Stimulated activated naive CD8-positive, alpha-beta T cell treated with anti-CD3 and anti-CD28 coated beads, Interleukin-15, Interleukin-2, amounts not matched to agents 100 U/mL and 50 U/mL, for 24 hours (primary cell): Measurements from ENCODE around the gene TNFRSF14.

Experiments
- ATAC-seq: fragments of 150-1000 bp; cut with Tn5 transposase; one replicate; pipeline ENCODE4 v1.10.0; 2021
- DNase-seq: peaks from one replicate; pipeline ENCODE4 v3.0.0; 2021

The TNFRSF14 gene

DNA sequence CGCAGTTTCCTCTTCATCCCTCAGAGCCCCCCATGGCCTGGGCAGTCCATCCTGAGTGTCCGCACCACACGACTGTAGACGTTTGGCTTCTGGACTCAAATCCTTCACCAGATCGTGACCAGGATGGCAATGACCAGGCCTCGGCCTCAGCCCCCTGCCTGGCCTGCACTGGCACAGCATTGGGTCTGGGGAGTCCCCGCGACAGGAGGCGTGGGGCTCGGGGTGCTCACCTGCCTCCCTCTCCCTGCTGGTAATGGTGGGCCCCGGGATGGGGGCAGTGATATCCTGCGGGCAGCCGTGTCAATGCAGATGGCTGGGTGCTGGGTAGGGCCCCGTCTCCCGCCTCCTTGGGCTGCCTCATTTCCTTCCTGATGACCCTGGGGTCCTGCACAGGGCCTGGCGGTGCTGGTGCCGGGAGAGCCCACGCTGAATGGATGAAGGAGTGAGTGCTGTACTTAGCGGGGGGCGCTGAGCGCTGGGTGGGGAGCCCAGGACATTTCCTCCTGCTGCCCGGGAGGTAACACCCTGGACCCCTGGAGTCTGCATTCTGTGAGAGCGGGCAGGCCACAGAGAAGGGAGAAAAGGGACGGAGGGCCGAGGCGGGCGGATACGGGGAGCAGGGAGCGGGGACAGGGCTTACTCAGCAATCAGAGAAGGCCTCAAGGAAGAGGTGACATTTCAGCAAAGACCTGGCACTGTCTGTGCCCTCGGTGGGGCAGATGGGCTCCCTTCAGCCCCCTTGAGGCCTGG, 2.1 kb upstream of the TNFRSF14 start:
- ATAC-seq: no peak
- DNase-seq: no peak

DNA sequence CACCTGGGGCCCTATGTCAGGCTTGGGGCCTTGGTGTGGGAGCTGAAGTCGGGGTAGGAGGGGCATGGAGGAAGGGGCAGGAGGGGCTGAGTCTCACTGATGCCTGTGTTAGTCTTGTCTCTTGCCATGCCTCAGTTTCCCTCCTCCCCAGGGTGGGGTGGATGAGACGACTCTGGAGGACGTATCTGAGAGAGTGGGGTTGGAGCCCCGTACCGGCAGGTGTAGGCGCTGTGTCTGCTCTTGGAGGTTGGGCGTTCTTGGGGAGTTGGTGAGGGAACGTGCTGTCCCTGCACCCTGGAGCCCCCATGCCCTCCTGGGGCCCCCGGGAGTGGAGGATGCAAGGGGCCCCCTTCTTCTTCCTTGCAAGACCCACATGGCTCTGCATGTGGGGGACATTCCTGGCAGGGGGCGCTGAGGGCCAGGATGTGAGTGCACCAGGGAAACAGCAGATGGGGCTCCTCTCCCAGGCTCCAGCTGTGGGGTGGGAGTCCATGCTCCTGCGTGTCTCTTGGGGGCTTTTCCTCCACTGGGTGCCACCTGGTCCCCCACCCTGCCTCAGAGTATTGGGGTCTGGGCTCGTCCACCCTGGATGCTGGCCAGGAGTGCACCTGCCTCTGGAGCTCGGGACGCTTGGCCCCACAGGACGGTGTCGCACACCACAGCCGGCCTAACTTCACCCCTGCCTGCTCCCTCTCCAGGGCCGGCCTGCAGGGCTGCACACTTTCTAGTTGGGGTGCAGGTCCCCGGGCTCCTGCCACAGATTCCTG, 1.4 kb upstream of the TNFRSF14 start:
- peak; percentile 75 for DNase-seq
- no peak for ATAC-seq

DNA sequence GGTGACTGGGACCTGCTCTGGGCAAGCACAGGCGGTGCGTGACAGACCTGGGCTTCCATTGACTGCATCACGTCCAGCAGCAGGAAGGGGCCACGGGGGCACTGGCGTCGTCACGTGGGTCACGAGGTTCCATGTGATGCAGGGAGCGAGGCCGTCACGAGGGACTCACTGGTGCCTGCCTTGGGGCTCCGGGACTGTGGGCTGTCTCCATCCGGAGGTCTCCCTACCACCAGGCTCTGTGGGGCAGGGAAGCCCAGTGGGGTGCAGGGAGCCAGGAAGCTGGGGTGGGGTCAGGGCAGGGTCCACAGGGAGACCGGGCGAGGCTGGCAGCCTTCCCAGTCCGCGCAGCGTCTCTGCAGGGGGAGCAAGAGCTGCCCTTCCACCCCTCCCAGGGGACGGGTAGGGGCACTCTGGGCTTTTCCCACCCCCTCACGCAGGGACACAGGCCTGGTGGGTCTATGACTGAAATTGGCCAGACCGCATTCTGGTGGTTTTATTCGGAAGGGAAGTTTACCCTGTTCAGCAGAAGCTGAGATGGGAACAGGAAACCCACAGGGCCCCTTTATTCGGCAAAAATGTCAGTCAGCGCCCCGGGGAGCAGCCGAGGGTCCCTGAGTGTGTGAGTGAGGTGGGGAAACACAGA, 416 bp upstream of the TNFRSF14 start:
- DNase-seq (peak; percentile 88), ATAC-seq (peak; percentile 71)

DNA sequence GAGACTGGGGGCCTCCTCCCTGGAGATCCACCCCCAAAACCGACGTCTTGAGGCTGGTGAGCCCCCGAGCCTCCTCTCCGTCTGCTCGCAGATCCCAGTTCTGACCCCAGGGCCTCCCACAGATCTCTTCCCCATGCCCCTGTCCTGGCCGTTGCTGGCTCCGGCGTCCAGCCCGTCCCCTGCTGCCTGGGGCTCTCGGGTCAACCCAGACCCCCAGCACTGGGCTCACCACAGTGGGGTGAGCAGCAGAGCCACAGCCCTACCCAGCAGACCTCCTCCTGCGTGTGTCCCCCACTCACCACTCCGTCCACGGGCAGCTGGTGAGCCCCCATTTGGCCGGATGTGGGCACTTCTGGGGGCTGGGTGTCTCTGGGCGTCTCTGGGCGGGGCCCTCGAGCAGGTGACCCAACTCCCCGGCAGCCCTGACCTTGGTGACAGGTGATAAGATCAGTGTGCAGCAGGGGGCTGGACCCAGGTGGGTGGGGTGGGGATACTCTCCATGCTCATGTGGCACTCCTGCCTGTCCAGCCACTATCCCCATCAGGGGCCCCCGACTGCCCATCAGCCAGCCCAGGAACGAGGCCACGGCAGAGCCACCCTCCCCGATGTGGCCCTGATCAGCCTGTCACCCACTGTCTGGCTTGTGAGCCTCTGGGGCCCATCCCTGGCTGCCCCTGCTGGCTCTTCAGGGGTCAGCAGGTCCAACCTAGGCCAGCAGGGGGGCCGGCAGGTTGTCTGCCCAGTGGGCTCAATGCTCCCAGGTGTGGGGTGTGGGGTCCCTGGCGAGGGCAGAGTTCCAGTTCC, 709 bp downstream of the TNFRSF14 start:
- ATAC-seq (no peak), DNase-seq (peak; percentile 63)

DNA sequence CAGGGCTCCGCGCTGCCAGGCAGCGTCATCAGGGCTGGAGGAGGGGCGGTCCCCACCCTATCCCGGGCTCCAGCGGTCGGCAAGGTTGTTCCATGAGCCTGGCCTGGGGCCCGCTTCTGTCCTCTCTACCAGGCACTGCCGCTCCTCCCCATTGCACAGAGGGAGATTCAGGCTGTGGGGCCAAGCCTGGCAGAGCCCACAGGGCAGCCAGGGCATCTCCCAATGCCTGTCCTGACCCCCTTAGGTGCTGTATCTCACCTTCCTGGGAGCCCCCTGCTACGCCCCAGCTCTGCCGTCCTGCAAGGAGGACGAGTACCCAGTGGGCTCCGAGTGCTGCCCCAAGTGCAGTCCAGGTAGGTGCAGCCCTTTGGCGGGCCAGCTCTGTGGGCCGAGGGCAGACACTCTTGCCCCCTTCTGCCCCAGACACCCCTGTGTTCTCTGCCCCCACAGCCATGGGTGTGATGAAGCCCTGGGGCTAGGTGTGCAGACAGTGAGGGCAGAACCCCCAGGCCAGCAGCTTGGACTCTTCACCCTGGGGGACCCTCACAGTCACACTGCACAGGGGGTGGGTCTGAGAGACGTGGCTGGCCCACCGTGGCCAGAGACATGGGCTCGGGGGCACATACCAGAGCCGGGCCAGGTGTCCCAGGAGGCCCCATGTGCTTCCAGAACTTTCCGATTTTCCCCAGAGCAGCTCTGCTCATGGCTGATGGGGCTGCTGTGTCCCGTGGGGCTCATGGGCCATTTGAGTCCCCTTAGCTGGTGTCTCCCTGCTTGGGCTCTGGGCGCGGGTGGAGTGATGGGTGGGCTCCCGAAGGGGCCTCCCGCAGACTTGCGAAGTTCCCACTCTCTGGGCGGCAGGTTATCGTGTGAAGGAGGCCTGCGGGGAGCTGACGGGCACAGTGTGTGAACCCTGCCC, 1.6 kb downstream of the TNFRSF14 start:
- no peak for ATAC-seq
- no peak for DNase-seq

DNA sequence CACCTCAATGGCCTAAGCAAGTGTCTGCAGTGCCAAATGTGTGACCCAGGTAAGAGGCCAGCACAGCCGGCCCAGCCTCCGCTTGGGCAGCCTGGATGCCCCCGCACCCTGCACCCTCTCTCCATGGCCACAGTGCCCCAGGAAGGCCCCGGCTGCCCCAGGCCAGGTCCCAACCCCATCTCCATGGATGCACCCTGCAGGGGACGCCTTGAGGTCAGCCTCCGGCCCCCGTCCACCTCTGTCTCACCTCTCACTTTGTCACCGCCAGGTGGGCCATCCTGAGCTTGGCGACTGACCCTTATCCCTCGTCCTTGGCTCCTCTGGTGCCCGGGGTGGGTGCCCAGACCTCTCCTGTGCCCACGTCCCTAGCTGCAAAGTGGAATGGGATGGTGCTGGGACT, 2.2 kb downstream of the TNFRSF14 start:
- ATAC-seq (no peak), DNase-seq (no peak)

DNA sequence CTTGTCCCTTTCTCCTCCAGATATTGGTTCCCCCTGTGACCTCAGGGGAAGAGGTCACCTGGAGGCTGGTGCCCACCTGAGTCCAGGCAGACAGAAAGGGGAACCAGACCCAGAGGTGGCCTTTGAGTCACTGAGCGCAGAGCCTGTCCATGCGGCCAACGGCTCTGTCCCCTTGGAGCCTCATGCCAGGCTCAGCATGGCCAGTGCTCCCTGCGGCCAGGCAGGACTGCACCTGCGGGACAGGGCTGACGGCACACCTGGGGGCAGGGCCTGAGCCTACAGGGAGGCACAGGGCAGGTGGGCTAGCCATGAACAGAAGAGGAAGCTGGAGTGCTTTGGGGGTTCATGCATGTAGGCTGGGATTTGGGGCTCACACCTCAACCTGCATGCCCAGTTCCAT, 2.7 kb downstream of the TNFRSF14 start:
- no peak for ATAC-seq
- DNase-seq: no peak

DNA sequence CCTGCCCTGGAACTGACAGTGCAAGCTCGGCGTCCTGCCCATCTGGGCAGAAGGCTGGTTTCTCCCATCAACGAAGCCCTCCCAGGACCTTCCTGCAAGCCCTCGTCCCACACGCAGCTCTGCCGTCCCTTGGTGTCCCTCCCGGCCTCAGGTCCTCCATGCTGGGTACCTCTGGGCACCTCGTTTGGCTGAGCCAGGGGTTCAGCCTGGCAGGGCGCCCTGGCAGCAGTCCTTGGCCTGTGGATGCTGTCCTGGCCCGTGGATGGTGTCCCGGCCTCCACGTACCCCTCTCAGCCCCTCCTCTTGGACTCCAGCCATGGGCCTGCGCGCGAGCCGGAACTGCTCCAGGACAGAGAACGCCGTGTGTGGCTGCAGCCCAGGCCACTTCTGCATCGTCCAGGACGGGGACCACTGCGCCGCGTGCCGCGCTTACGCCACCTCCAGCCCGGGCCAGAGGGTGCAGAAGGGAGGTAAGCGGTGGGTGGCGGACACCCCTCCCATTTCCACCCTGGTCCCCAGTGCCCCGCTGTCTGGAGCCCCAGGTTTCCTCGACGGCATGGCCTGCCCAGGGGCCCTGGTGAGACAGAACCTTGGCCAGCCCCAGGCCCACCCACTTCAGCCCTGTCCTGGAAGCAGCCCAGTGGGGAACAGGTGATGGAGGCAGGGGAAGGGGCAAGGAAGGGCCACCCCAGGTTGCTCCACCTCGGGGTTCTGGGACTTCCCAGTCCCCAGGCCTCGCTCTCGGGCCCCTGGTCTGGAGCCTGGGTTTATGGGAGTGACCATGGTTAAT, 3.5 kb downstream of the TNFRSF14 start:
- DNase-seq (no peak), ATAC-seq (no peak)

DNA sequence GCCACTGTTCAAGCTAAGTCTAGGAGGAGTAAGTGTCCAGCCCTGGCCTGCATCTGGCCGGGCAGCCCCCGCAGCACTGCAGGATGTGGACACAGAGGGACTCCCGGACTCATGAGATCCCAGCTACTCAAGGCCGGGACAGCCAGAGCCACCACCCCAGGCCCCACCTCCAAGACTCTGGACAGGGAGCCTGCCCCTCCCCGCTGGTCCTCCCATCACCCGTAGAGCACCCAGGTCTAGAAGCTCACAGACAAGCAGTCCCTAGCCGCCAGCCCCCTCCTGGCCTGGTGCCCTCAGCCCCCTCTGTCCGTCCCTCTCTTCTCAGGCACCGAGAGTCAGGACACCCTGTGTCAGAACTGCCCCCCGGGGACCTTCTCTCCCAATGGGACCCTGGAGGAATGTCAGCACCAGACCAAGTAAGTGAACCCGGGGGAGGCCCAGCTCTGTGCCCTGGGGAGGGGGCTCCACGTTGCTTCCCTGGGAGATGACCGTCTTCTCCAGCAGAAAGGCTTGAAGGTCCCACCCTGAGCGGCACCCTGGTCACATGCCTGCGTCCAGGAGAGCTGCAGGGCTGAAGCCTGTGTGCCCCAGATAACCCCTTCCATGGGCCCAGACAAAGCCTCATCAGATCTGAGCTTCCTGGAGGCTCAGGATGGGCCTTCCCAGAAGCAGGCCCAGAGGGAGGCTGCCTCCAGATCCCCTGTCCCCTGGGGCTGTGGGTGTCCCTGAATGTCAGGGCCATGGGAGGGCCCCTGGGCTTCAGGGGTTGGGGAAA, 4.3 kb downstream of the TNFRSF14 start:
- DNase-seq (no peak), ATAC-seq (no peak)

DNA sequence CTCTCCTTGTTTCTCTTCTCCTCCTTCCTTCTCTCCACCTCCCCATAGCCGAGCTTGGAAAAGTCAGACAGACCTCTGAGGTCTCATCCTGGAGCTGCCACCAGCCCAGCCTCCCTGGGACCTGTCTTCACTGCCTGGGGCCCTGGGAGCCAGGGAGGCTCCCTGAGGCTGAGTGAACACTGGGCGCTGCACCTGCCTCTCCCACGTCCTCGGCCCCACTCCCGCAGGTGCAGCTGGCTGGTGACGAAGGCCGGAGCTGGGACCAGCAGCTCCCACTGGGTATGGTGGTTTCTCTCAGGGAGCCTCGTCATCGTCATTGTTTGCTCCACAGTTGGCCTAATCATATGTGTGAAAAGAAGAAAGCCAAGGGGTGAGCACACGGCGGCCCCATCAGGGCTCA, 5.3 kb downstream of the TNFRSF14 start:
- ATAC-seq (no peak), DNase-seq (no peak)

DNA sequence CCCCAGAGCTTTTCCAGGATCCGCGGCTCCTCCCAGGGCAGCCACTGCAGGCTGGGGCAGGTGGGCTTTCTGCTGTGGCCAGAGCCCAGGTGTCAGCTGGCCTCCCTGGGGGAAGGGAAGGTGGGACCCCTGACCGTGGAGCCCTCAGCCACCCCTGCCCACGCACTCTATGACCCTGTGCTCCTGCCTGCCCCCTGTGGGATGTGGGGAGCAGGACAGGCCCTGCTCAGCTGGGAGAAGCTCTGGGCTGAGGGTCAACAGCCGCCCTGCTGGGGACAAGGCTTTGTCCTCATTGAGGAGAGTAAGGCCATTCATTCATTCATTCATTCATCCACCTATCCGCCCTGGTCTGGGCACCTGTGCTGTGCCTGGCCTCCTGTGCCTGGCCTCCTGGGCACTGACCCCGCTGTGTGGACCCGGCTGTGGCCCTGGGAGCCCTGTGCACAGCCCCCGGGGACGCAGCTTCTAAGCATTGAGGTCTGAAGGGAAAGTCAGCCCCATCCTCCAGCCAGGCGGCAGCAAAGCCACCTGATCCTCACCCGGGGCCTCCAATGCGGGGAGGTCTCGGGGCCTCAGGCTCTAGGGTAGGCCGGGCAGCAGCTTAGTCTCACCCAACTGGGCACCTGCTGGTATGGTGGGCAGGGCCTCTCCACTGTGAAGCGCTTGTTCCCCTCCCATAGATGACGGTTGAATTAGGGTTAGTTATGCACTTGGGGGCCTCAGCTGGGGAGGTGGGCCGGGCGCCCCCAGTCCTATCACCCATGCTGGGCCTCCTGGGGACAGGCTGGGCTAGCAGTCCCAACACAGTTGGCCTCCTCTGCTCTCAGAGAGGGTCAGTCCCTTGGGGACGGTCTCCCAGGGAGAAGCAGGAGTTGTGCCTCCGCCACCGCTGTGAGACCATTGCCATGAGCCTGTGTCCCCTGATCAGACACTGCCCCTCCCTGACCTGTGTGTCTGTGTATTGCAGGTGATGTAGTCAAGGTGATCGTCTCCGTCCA, 6.0 kb downstream of the TNFRSF14 start:
- DNase-seq (peak; percentile 60), ATAC-seq (no peak)

DNA sequence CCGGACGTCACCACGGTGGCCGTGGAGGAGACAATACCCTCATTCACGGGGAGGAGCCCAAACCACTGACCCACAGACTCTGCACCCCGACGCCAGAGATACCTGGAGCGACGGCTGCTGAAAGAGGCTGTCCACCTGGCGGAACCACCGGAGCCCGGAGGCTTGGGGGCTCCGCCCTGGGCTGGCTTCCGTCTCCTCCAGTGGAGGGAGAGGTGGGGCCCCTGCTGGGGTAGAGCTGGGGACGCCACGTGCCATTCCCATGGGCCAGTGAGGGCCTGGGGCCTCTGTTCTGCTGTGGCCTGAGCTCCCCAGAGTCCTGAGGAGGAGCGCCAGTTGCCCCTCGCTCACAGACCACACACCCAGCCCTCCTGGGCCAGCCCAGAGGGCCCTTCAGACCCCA, 7.0 kb downstream of the TNFRSF14 start:
- no peak for ATAC-seq
- no peak for DNase-seq

DNA sequence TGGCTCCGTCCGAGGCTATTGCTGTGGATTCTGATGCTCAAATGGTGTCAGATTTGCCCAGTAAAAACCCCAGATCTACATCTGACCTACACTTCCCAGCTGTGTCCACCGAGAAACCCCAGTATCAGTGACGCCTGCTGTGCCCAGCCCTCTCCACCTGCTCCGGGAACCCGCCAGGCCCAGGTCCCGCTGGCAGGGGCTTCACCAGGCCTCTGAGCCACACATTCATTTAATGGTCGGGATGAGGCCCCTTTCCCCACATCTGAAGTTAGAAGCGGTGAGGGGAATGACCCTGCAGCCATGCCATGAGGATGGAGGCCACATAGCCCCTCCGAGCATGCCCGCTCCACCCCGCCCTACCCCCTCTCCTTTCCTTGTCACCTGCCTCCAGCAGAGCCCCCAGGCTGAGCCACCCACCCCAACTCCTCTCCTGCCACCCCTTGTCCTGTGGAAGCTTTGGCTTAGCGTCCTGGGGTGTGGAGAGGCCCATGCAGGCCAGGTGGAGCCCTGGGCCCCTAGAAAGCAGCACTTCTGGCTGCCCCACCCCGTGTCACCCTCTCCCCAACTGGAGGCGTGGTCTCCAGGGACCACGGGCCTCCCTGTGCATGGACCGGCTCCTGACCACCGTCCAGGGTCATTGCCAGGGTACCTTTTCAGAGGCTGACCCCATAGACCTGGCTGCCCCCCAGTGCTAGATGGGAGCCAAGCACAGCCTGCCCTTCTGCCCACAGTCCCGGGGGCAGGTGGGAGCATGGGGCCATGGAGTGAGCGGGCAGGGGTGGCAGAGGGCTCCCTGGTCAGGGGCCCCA, 8.0 kb downstream of the TNFRSF14 start:
- DNase-seq (no peak), ATAC-seq (no peak)

DNA sequence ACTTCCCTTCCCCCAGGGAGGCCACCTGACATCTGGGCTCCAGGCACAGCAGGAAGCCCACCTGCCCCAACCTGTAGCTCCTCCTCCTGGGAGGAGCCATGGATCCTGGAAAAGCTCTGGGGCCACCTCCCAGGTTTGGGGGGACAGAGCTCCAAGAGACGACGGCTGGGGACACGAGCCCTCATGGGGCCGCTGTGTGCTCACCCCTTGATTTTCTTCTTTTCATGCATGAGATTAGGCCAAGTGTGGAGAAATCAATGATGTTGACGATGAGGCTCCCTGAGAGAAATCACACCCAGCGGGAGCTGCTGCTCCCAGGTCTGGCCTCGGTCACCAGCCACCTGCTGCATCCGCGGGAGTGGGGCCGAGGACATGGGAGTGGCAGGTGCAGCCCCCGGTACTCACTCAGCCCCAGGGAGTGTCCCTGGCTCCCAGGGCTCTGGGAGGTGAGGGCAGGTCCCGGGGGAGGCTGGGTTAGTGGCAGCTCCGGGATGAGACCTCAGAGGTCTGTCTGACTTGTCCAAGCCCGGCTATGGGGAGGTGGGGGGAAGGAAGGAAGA, 8.7 kb downstream of the TNFRSF14 start:
- ATAC-seq (no peak), DNase-seq (no peak)

DNA sequence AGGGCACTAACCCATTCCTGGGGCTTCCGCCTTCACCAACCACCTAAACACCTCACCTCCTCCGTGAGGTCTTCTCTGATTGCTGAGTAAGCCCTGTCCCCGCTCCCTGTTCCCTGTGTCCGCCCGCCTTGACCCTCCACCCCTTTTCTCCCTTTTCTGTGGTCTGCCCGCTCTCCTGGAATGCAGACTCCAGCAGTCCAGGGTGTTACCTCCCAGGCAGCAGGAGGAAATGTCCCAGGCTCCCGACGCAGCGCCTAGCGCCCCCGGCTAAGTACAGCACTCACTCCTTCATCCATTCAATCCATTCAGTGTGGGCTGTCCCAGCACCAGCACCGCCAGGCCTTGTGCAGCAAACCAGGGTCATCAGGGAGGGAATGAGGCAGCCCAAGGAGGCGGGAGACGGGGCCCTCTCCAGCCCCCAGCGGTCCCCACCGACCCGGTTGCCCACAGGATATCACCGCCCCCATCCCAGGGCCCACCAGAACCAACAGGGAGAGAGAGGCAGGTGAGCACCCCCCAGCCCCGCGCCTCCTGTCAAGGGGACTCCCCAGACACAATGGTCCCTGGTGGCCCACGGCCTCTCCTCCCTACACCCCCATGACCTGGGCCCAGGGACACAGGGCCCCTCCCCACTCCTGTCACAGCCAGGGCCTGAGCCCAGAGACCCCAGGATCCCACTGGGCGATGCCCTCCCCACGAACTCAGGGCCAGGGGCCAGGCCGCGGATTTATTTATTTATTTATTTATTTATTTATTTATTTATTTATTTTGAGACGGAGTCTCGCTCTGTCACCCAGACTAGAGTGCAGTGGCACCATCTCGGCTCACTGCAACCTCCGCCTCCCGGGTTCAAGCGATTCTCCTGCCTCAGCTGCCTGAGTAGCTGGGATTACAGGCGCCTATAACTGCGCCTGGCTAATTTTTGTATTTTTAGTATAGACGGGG, 10.2 kb downstream of the TNFRSF14 start:
- DNase-seq (no peak), ATAC-seq (no peak)

DNA sequence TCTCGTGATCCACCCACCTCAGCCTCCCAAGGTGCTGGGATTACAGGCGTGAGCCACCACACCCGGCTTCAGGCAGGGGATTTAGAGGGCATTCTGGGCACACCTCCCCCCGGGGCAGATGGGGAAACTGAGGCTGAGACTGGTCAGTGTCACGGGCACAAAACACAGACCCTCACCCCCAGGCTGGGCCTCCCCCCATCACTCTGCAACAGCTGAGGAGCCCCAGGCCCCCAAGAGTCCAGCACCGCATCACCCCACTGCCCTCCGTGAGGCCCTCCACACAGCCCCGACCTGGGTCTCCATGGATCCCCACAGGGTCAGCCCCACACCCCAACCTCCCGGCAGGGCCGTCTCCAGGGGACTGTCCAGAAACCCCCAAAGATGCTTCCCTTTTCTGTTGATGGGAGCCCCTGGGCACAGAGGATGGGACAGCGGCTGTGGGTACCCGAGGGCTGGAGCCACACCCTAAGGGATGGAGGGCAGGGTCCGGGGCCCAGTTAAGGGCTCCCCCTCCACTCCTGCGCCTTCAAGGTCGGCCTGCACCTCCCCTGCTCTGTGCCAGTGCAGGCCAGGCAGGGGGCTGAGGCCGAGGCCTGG, 11.0 kb downstream of the TNFRSF14 start:
- no peak for ATAC-seq
- DNase-seq: no peak
